Activated CD8-positive, alpha-beta T cell treated with anti-CD3 and anti-CD28 coated beads, Interleukin-2, amount 10 ng/mL, durations not matched to agents 7 days and 5 days (primary cell): ENCODE results near the gene FEZ2. TPM values are rescaled to one million over a fixed set of nuclear protein-coding genes. Genes with fewer than 3 reads are reported as not detected.
"Not testable (repeated sequence)": the region's sequence is repeated elsewhere in the genome, so short reads cannot be mapped to it uniquely, and the experiment has no call there.

Experiments used
- ATAC-seq: fragments of 150-1000 bp; cut with Tn5 transposase; one replicate; pipeline ENCODE4 v1.10.0; 2021; ENCODE audit warnings: moderate library complexity
- CTCF ChIA-PET: fragments of 350-600 bp; sonication (Branson Sonifier 250); formaldehyde crosslinking; loops from one replicate; lab custom pipeline; 2021; ENCODE audit warnings: antibody characterized with exemption; lab: Charles Lee
- POLR2A ChIA-PET: fragments of 350-600 bp; sonication (Branson Sonifier 250); formaldehyde crosslinking; loops from one replicate; lab custom pipeline; 2021; ENCODE audit warnings: antibody characterized with exemption; lab: Charles Lee
- DNase-seq: peaks from one replicate; pipeline ENCODE4 v3.0.0-alpha.2; 2020
- H3K27ac Mint-ChIP-seq: one replicate; pipeline ENCODE4 v1.8.0; 2021; ENCODE audit warnings: mild to moderate bottlenecking, mixed read lengths
- H3K27me3 Mint-ChIP-seq: one replicate; pipeline ENCODE4 v1.8.0; 2021; ENCODE audit warnings: low read depth, mixed read lengths
- H3K36me3 Mint-ChIP-seq: one replicate; pipeline ENCODE4 v1.8.0; 2021; ENCODE audit warnings: low read depth, mixed read lengths
- H3K4me1 Mint-ChIP-seq: one replicate; pipeline ENCODE4 v1.8.0; 2021; ENCODE audit warnings: low read depth, mixed read lengths
- H3K4me3 Mint-ChIP-seq: one replicate; pipeline ENCODE4 v1.8.0; 2021; ENCODE audit warnings: mild to moderate bottlenecking, mixed read lengths
- H3K9me3 Mint-ChIP-seq: one replicate; pipeline ENCODE4 v1.8.0; 2022; ENCODE audit warnings: mixed read lengths; ENCODE audit not compliant: insufficient read depth
- total RNA-seq, 2 experiments: library from RNA; stranded (reverse); gene quantifications; one replicate each; pipeline ENCODE4 v1.2.3, GENCODE V29; 2021

The FEZ2 gene
- total RNA-seq, 2 experiments from 2014 or later: 17.3 to 20.3 TPM

GRCh38 chr2:36611316-36611990 is 13.5 kb upstream of the FEZ2 start:
- ChIA-PET CTCF (no interaction called here), POLR2A (no interaction called here)
- Mint-ChIP-seq H3K4me1 (no peaks in the 10 kb centered on the region), H3K36me3 (no peaks in the 10 kb centered on the region), H3K9me3 (no peaks in the 10 kb centered on the region), H3K27me3 (peaks cover 23% of the 10 kb centered on the region), H3K4me3 (no peak overlapping the region), H3K27ac (no peak overlapping the region)
- ATAC-seq (no peak), DNase-seq (no peak)

- CTCF ChIA-PET: interaction anchor here (1.2 kb wide), 1 partner anchor 55 kb away, joined by 3 read pairs; no protein-coding TSS in a partner anchor
- Mint-ChIP-seq H3K4me3 (no peak overlapping the region), H3K27ac (no peak overlapping the region), H3K27me3 (peaks cover 24% of the 10 kb centered on the region), H3K4me1 (no peaks in the 10 kb centered on the region), H3K9me3 (no peaks in the 10 kb centered on the region), H3K36me3 (no peaks in the 10 kb centered on the region)
- no peak for DNase-seq
- POLR2A ChIA-PET: no interaction called here
- ATAC-seq: no peak
These were observed 11.5 kb upstream of the FEZ2 start for GRCh38 chr2:36609507-36609906.

GRCh38 chr2:36607947-36608346 is 10.0 kb upstream of the FEZ2 start:
- H3K4me1 Mint-ChIP-seq: no peaks in the 10 kb centered on the region
- no peak for ATAC-seq
- no peaks in the 10 kb centered on the region for H3K36me3 Mint-ChIP-seq
- H3K27ac Mint-ChIP-seq: no peak overlapping the region
- no peaks in the 10 kb centered on the region for H3K9me3 Mint-ChIP-seq
- ChIA-PET CTCF (no interaction called here), POLR2A (no interaction called here)
- H3K27me3 Mint-ChIP-seq: peaks cover 22% of the 10 kb centered on the region
- no peak overlapping the region for H3K4me3 Mint-ChIP-seq
- no peak for DNase-seq

- Mint-ChIP-seq H3K4me1 (no peaks in the 10 kb centered on the region), H3K27ac (no peak overlapping the region), H3K9me3 (no peaks in the 10 kb centered on the region), H3K27me3 (peaks cover 18% of the 10 kb centered on the region), H3K36me3 (no peaks in the 10 kb centered on the region), H3K4me3 (no peak overlapping the region)
- ChIA-PET CTCF (no interaction called here), POLR2A (no interaction called here)
- DNase-seq (no peak), ATAC-seq (no peak)
These were observed 9.0 kb upstream of the FEZ2 start for GRCh38 chr2:36606925-36607324.

- ATAC-seq (no peak), DNase-seq (no peak)
- H3K27ac Mint-ChIP-seq: no peak overlapping the region
- POLR2A ChIA-PET: no interaction called here
- CTCF ChIA-PET: no interaction called here
- no peaks in the 10 kb centered on the region for H3K9me3 Mint-ChIP-seq
- H3K36me3 Mint-ChIP-seq: no peaks in the 10 kb centered on the region
- H3K4me1 Mint-ChIP-seq: no peaks in the 10 kb centered on the region
- no peak overlapping the region for H3K4me3 Mint-ChIP-seq
- H3K27me3 Mint-ChIP-seq: peaks cover 12% of the 10 kb centered on the region
These were observed 7.3 kb upstream of the FEZ2 start for GRCh38 chr2:36605273-36605672.

GRCh38 chr2:36603629-36604028 is 5.7 kb upstream of the FEZ2 start:
- POLR2A ChIA-PET, DNase-seq, ATAC-seq, H3K4me3 Mint-ChIP-seq, CTCF ChIA-PET, H3K36me3 Mint-ChIP-seq, H3K9me3 Mint-ChIP-seq, H3K4me1 Mint-ChIP-seq, H3K27ac Mint-ChIP-seq: not testable (repeated sequence)
- H3K27me3 Mint-ChIP-seq: peaks cover 12% of the 10 kb centered on the region

- CTCF ChIA-PET: no interaction called here
- no peaks in the 10 kb centered on the region for H3K9me3 Mint-ChIP-seq
- no peaks in the 10 kb centered on the region for H3K27me3 Mint-ChIP-seq
- H3K4me3 Mint-ChIP-seq: peak overlapping the region; percentile 92
- H3K4me1 Mint-ChIP-seq: peaks cover 23% of the 10 kb centered on the region
- H3K27ac Mint-ChIP-seq: peak overlapping the region; percentile 94
- POLR2A ChIA-PET: interaction anchor here (1.0 to 1.2 kb wide), 2 partner anchors 19 to 25 kb away, joined by 3 read pairs; no protein-coding TSS in a partner anchor
- ATAC-seq: no peak
- peaks cover 8% of the 10 kb centered on the region for H3K36me3 Mint-ChIP-seq
- DNase-seq: no peak
These were observed 901 bp downstream of the FEZ2 start for GRCh38 chr2:36597003-36597531.

- Mint-ChIP-seq H3K27ac (no peak overlapping the region), H3K4me1 (peaks cover 23% of the 10 kb centered on the region), H3K4me3 (no peak overlapping the region), H3K9me3 (no peaks in the 10 kb centered on the region), H3K36me3 (peaks cover 8% of the 10 kb centered on the region), H3K27me3 (no peaks in the 10 kb centered on the region)
- ATAC-seq (no peak), DNase-seq (no peak)
- ChIA-PET POLR2A (no interaction called here), CTCF (no interaction called here)
These were observed 1.6 kb downstream of the FEZ2 start for GRCh38 chr2:36596397-36596796.

GRCh38 chr2:36594849-36595248 is 3.1 kb downstream of the FEZ2 start:
- Mint-ChIP-seq H3K36me3 (peaks cover 14% of the 10 kb centered on the region), H3K4me3 (no peak overlapping the region), H3K9me3 (no peaks in the 10 kb centered on the region), H3K27me3 (no peaks in the 10 kb centered on the region), H3K27ac (no peak overlapping the region), H3K4me1 (peaks cover 23% of the 10 kb centered on the region)
- POLR2A ChIA-PET: no interaction called here
- CTCF ChIA-PET: interaction anchor here (0.9 kb wide), 1 partner anchor 26 kb away, joined by 3 read pairs; no protein-coding TSS in a partner anchor
- no peak for ATAC-seq
- DNase-seq: no peak

GRCh38 chr2:36589230-36589630 is 8.7 kb downstream of the FEZ2 start:
- ChIA-PET POLR2A (no interaction called here), CTCF (no interaction called here)
- Mint-ChIP-seq H3K36me3 (peaks cover 27% of the 10 kb centered on the region), H3K27me3 (no peaks in the 10 kb centered on the region), H3K9me3 (no peaks in the 10 kb centered on the region), H3K27ac (no peak overlapping the region), H3K4me1 (no peaks in the 10 kb centered on the region), H3K4me3 (no peak overlapping the region)
- no peak for DNase-seq
- ATAC-seq: no peak

- CTCF ChIA-PET: no interaction called here
- Mint-ChIP-seq H3K27me3 (no peaks in the 10 kb centered on the region), H3K9me3 (no peaks in the 10 kb centered on the region), H3K36me3 (peaks cover 35% of the 10 kb centered on the region), H3K4me3 (no peak overlapping the region), H3K4me1 (no peaks in the 10 kb centered on the region), H3K27ac (no peak overlapping the region)
- POLR2A ChIA-PET: no interaction called here
- no peak for DNase-seq
- ATAC-seq: no peak
These were observed 10.4 kb downstream of the FEZ2 start for GRCh38 chr2:36587556-36587955.

- H3K9me3 Mint-ChIP-seq: no peaks in the 10 kb centered on the region
- H3K27ac Mint-ChIP-seq: no peak overlapping the region
- CTCF ChIA-PET: no interaction called here
- peaks cover 38% of the 10 kb centered on the region for H3K36me3 Mint-ChIP-seq
- H3K27me3 Mint-ChIP-seq: no peaks in the 10 kb centered on the region
- POLR2A ChIA-PET: no interaction called here
- no peak for ATAC-seq
- no peaks in the 10 kb centered on the region for H3K4me1 Mint-ChIP-seq
- no peak for DNase-seq
- no peak overlapping the region for H3K4me3 Mint-ChIP-seq
These were observed 10.9 kb downstream of the FEZ2 start for GRCh38 chr2:36587101-36587500.
